ENCODE measurements around the gene NSL1.
"Not testable (repeated sequence)": the region's sequence is repeated elsewhere in the genome, so short reads cannot be mapped to it uniquely, and the experiment has no call there.

NSL1 gene, protein sequence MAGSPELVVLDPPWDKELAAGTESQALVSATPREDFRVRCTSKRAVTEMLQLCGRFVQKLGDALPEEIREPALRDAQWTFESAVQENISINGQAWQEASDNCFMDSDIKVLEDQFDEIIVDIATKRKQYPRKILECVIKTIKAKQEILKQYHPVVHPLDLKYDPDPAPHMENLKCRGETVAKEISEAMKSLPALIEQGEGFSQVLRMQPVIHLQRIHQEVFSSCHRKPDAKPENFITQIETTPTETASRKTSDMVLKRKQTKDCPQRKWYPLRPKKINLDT

DNA sequence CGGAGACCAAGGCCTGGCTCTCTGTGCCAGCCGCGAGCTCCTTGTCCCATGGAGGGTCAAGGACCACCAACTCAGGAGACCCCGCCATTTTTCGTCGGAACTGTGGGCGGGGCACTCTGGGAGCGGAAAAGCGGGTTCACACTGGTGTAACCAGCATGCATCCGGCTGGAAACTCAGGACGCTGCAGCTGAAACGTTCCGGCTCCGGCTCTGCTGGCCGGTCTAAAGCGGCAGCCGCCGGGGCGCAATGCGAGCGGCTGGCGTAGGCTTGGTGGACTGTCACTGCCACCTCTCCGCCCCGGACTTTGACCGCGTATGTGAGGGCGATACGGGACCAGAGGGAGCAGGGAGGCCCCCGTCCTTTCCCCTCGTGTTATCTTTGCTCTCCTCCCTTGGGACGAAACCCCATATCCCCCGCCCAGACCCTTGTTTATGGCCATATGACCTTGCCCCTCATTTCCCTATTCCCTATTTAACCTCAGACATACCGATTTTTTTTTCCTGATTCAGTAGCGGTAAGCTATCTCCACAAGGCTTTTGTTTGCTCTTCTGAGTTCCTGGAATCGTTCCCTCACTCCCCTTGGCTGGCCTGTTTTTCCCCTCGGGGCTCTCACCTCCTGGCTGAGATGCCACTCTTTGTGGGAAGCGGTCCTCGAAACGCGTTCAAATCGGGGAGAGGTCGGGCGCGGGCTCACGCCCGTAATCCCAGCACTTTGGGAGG, at the start of gene NSL1, which contains the start of gene TATDN3:
Gene NSL1, minus strand, starts transcription at position 102 of the 720 bp plus-strand sequence. Its CDS starts 14 bp downstream, at position 88.
Gene TATDN3, plus strand, starts transcription at position 219 of the 720 bp plus-strand sequence. Its CDS starts 28 bp downstream, at position 247.
- TF ChIP-seq, protein P1, sequence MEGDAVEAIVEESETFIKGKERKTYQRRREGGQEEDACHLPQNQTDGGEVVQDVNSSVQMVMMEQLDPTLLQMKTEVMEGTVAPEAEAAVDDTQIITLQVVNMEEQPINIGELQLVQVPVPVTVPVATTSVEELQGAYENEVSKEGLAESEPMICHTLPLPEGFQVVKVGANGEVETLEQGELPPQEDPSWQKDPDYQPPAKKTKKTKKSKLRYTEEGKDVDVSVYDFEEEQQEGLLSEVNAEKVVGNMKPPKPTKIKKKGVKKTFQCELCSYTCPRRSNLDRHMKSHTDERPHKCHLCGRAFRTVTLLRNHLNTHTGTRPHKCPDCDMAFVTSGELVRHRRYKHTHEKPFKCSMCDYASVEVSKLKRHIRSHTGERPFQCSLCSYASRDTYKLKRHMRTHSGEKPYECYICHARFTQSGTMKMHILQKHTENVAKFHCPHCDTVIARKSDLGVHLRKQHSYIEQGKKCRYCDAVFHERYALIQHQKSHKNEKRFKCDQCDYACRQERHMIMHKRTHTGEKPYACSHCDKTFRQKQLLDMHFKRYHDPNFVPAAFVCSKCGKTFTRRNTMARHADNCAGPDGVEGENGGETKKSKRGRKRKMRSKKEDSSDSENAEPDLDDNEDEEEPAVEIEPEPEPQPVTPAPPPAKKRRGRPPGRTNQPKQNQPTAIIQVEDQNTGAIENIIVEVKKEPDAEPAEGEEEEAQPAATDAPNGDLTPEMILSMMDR (IDR thresholded peaks at IDR 0.05; ENCODE audit: low read depth, low read length): no peak
- H3K4me3 ChIP-seq (replicated peaks in 1 of 2; ENCODE audit: low read depth in 2 of 2, low read length in 2 of 2): peak within 1 kb of the TSS; percentile 80 to 98

DNA sequence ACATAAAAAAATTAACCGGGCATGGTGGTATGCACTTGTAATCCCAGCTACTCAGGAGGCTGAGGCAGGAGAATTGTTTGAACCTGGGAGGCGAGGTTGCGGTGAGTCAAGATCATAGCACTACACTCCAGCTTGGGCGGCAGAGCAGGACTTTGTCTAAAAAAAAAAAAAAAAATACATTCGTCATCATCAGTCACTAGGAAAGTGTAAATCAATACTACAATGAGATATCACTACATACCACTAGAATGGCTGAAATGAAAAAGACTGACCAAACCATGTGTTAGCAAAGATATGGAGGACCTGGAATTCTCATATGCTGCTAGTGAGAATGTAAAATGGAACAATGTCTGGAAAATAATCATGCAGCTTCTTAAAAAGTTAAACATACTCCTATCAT, 46.6 kb upstream of the NSL1 start:
- no peak for DNase-seq (ENCODE audit: low read depth in 2 of 2)
- no peak overlapping the region for H3K4me3 ChIP-seq (replicated peaks in 1 of 2; ENCODE audit: low read depth in 2 of 2, low read length in 2 of 2)
- TF ChIP-seq, protein P1 (IDR thresholded peaks at IDR 0.05; ENCODE audit: low read depth, low read length): no peak

More for the DNA sequence above, at the start of gene NSL1, which contains the start of gene TATDN3:
- peak; percentile 95 to 96 for DNase-seq (ENCODE audit: low read depth in 2 of 2)

DNA sequence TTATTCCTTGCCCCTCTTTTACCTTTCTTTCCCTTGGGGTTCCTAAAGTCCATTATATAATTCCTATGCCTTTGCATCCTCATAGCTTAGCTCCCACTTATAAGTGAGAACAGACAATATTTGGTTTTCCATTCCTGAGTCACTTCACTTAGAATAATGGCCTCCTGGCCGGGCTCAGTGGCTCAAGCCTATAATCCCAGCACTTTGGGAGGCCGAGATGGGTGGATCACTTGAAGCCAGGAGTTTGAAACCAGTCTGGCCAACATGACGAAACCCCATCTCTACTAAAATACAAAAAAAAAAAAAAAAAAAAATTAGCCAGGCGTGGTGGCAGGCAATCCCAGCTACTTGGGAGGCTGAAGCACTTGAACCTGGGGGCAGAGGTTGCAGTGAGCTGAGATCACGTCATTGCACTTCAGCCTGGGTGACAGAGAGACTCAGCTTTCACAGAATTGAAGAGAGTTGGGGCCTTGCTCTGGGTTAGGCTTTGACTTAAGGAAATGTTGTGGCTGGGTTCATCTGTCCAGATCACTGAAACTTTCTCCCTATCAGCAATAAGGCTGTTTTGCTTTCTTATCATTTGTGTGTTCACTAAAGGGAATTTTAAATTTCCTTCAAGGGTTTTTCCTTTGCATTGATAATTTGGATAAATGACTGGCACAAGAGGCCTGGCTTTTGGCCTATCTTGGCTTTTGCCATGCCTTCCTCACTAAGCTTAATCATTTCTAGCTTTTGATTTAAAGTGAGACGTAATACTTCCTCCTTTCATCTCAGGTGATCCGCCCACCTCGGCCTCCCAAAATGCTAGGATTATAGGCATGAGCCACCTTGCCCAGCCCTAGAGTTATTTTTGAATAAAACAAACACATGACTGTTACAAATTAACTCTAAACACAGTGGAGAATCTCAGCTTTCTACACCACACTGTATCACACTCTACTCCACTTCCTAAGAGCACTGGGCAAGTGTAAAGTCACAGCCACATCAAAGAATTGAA, 41.9 kb upstream of the NSL1 start:
- H3K4me3 ChIP-seq (replicated peaks in 1 of 2; ENCODE audit: low read depth in 2 of 2, low read length in 2 of 2); DNase-seq (ENCODE audit: low read depth in 2 of 2): not testable (repeated sequence)

DNA sequence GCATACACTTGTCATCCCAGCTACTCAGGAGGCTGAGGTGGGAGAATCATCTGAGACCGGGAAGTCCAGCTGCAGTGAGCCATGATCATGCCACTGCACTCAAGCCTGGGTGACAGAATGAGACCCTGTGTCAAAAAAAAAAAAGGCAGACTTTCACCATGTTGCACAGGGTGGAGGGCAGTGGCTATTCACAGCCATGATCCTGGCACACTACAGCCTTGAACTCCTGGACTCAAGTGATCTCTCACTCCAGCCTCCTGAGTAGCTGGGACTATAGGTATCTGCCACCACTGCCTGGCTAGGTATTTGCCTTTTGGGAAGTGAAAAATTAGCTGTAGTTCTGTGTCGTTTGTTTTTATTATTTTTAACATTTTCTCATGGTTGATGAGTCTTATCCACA, 36.8 kb upstream of the NSL1 start:
- no peak overlapping the region for H3K4me3 ChIP-seq (replicated peaks in 1 of 2; ENCODE audit: low read depth in 2 of 2, low read length in 2 of 2)
- TF ChIP-seq, protein P1 (IDR thresholded peaks at IDR 0.05; ENCODE audit: low read depth, low read length): no peak
- DNase-seq (ENCODE audit: low read depth in 2 of 2): no peak

DNA sequence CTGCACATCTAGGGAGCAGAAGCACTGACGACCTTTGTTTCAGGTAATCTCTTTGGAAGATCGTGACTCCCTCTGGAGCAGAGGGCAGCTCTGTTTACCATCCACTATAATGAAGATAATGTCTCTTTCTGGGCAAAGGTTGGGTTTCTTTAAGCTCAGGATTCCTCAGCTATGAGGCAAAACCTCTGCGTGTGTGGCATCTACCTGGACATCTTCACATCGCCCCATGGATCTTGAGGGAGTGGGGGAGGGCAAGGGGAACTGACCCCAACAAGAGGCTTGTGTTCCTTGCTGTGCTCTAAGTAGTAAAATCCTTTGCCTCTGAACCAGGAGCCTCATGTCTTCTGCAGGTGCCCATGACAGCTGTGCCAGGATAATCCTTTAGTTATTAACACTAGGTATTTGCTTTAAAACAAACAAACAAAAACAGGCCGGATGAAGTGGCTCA, 36.3 kb upstream of the NSL1 start:
- TF ChIP-seq, protein P1 (IDR thresholded peaks at IDR 0.05; ENCODE audit: low read depth, low read length): no peak
- no peak overlapping the region for H3K4me3 ChIP-seq (replicated peaks in 1 of 2; ENCODE audit: low read depth in 2 of 2, low read length in 2 of 2)
- no peak for DNase-seq (ENCODE audit: low read depth in 2 of 2)

DNA sequence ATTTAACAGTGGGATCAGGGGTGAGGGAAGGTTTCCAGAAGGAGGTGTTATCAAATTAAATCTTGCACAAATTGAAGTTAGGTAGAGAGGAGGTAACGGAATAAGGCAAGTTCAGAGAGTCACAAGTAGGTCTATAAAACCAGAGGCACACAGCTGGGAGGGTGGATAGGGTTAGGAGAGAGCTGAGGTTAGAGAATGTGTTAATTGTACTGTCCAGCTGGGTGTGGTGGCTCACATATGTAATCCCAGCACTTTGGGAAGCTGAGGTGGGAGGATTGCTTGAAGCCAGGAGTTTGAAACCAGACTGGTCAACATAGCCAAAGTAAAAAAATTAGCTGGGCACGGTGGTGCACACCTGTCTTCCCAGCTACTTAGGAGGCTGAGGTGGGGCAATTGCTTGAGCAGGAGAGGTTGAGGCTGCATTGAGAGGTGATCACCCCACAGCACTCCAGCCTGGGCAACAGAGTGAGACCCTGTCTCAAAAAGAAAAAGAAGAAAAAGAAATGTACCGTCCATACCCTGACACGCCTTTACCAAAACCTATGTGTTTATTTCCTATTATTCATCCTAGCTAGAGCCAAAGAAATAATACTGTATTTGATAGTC, 35.7 kb upstream of the NSL1 start:
- TF ChIP-seq, protein P1 (IDR thresholded peaks at IDR 0.05; ENCODE audit: low read depth, low read length): no peak
- H3K4me3 ChIP-seq (replicated peaks in 1 of 2; ENCODE audit: low read depth in 2 of 2, low read length in 2 of 2): no peak overlapping the region
- DNase-seq (ENCODE audit: low read depth in 2 of 2): no peak
